ENCODE measurements around the gene C10orf90.

DNA sequence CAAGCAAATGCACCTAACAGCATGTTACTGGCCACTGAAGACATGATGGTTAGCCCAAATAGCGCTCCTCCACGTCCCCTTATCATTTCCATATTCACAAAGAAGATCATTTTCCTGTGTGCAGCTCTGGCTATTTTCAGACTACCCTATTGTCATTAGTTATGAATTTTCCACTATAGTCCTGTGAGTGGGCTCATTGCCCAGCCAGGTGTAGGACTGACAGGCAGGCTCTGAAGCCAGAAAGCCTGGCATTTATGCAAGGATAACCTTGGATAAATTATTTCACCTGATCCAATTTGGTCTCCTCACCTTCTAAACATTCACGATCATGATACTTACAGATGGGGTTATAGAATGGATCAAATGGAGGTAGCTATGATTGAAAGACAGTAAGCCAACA is 104.6 kb downstream of the C10orf90 start:
- TF ChIP-seq, protein P1, sequence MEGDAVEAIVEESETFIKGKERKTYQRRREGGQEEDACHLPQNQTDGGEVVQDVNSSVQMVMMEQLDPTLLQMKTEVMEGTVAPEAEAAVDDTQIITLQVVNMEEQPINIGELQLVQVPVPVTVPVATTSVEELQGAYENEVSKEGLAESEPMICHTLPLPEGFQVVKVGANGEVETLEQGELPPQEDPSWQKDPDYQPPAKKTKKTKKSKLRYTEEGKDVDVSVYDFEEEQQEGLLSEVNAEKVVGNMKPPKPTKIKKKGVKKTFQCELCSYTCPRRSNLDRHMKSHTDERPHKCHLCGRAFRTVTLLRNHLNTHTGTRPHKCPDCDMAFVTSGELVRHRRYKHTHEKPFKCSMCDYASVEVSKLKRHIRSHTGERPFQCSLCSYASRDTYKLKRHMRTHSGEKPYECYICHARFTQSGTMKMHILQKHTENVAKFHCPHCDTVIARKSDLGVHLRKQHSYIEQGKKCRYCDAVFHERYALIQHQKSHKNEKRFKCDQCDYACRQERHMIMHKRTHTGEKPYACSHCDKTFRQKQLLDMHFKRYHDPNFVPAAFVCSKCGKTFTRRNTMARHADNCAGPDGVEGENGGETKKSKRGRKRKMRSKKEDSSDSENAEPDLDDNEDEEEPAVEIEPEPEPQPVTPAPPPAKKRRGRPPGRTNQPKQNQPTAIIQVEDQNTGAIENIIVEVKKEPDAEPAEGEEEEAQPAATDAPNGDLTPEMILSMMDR (IDR thresholded peaks at IDR 0.05), result no peak
- TF ChIP-seq POLR2A (IDR thresholded peaks at IDR 0.05), result no peak
